Type B pancreatic cell (in vitro differentiated cells): ENCODE data around the gene INTU. TPM values are rescaled to one million over a fixed set of nuclear protein-coding genes. Genes with fewer than 3 reads are reported as not detected.

Source experiments
- DNase-seq: peaks from one replicate; pipeline ENCODE4 v3.0.0; 2021; ENCODE audit warnings: mixed read lengths; ENCODE audit not compliant: unreplicated experiment; ENCODE audit errors: extremely low spot score
- H3K27ac Mint-ChIP-seq: 2 replicates; pipeline ENCODE4 v1.8.0; 2021; ENCODE audit warnings: mild to moderate bottlenecking, mixed read lengths
- H3K27me3 Mint-ChIP-seq: 2 replicates; pipeline ENCODE4 v1.8.0; 2021; ENCODE audit warnings: mixed read lengths
- H3K36me3 Mint-ChIP-seq: 2 replicates; pipeline ENCODE4 v1.8.0; 2021; ENCODE audit warnings: mixed read lengths
- H3K4me1 Mint-ChIP-seq: one replicate; pipeline ENCODE4 v1.8.0; 2021; ENCODE audit warnings: mixed read lengths; ENCODE audit not compliant: unreplicated experiment
- H3K4me3 Mint-ChIP-seq: 2 replicates; pipeline ENCODE4 v1.8.0; 2021; ENCODE audit warnings: mild to moderate bottlenecking, mixed read lengths
- H3K9me3 Mint-ChIP-seq: 2 replicates; pipeline ENCODE4 v1.8.0; 2021; ENCODE audit warnings: mixed read lengths
- CTCF ChIP-seq: fragments of 200-600 bp; sonication (generic); conservative IDR thresholded peaks from 2 replicates; pipeline ENCODE4 v1.5.0; 2021; ENCODE audit warnings: antibody characterized with exemption, mild to moderate bottlenecking
- total RNA-seq: library from RNA; stranded (reverse); gene quantifications from 2 replicates; pipeline ENCODE4 v1.2.1, GENCODE V29; 2021; ENCODE audit warnings: low replicate concordance

INTU gene
- total RNA-seq, 1 donor from 2014 or later = 20.7 TPM

- no peak for DNase-seq
- no peak for TF ChIP-seq CTCF
- H3K36me3 Mint-ChIP-seq = no peaks in the 10 kb centered on the region
- no peak overlapping the region for H3K4me3 Mint-ChIP-seq
- no peaks in the 10 kb centered on the region for H3K9me3 Mint-ChIP-seq
- H3K4me1 Mint-ChIP-seq = peaks cover 5% of the 10 kb centered on the region
- peaks cover 50% of the 10 kb centered on the region for H3K27me3 Mint-ChIP-seq
- H3K27ac Mint-ChIP-seq = no peak overlapping the region
Measured at GRCh38 chr4:127618427-127618826, 14.3 kb upstream of the INTU start.

DNA sequence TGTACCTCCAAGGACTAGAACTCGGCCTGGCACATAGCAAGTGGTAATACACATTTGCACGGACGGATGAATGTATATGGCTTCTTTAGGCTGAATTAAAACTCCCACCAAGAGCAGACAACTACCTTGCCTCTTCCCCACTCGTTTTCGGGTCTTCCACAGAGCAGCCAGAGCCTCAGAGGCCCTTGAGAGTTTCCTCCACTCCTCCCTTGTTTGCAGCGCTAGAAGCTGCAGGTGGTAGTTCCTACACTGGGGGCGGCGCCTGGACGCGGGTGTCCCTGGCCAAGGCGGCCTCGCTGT, 10.2 kb upstream of the INTU start:
- no peak for DNase-seq
- no peaks in the 10 kb centered on the region for H3K36me3 Mint-ChIP-seq
- peaks cover 60% of the 10 kb centered on the region for H3K27me3 Mint-ChIP-seq
- no peaks in the 10 kb centered on the region for H3K9me3 Mint-ChIP-seq
- peaks cover 13% of the 10 kb centered on the region for H3K4me1 Mint-ChIP-seq
- H3K4me3 Mint-ChIP-seq = peak overlapping the region; percentile 79
- H3K27ac Mint-ChIP-seq = no peak overlapping the region
- no peak for TF ChIP-seq CTCF

- Mint-ChIP-seq H3K27ac (peak overlapping the region; percentile 33), H3K27me3 (peaks cover 57% of the 10 kb centered on the region), H3K4me1 (peaks cover 13% of the 10 kb centered on the region), H3K4me3 (peak overlapping the region; percentile 90), H3K9me3 (no peaks in the 10 kb centered on the region), H3K36me3 (no peaks in the 10 kb centered on the region)
- peak; percentile 75 for DNase-seq
- TF ChIP-seq CTCF = peak; percentile 64
Measured at GRCh38 chr4:127622921-127623796, 9.6 kb upstream of the INTU start.

DNA sequence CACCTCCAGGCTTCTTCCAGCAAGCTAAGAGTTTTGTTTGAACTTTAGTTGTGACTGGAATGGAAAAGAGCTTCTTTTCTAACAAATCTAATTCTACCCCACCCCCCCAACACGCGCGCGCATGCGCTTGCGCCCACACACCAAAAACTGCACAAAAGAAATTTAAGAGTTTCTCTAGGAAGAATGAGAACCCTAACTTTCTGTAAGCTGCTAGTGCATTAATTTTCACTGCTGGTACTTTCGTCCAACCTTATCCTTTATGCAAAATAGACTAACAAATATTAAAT, 9.0 kb upstream of the INTU start:
- peaks cover 13% of the 10 kb centered on the region for H3K4me1 Mint-ChIP-seq
- H3K27ac Mint-ChIP-seq = peak overlapping the region; percentile 33
- H3K9me3 Mint-ChIP-seq = no peaks in the 10 kb centered on the region
- no peak for DNase-seq
- H3K36me3 Mint-ChIP-seq = no peaks in the 10 kb centered on the region
- H3K27me3 Mint-ChIP-seq = peaks cover 59% of the 10 kb centered on the region
- TF ChIP-seq CTCF = no peak
- peak overlapping the region; percentile 90 for H3K4me3 Mint-ChIP-seq

- H3K4me1 Mint-ChIP-seq = peaks cover 13% of the 10 kb centered on the region
- peak overlapping the region; percentile 33 for H3K27ac Mint-ChIP-seq
- no peak for TF ChIP-seq CTCF
Measured at GRCh38 chr4:127624173-127624572, 8.6 kb upstream of the INTU start.

More at GRCh38 chr4:127624173-127624572, 8.6 kb upstream of the INTU start:
- Mint-ChIP-seq H3K9me3 (no peaks in the 10 kb centered on the region), H3K4me3 (peak overlapping the region; percentile 90), H3K27me3 (peaks cover 54% of the 10 kb centered on the region), H3K36me3 (no peaks in the 10 kb centered on the region)
- DNase-seq = no peak
